ENCODE measurements around the gene USH2A.

- no peak for TF ChIP-seq CTCF (IDR thresholded peaks at IDR 0.05)
- no peak for TF ChIP-seq EP300 (IDR thresholded peaks at IDR 0.05)
- TF ChIP-seq POLR2A (IDR thresholded peaks at IDR 0.05) = no peak
These were observed 828.0 kb downstream of the USH2A start for GRCh38 chr1:215595231-215595630.
